Stimulated activated CD8-positive, alpha-beta memory T cell treated with anti-CD3 and anti-CD28 coated beads, Interleukin-7, amount 100 ng/mL, for 24 hours (primary cell): ENCODE results near the gene STRBP.
"Not testable (repeated sequence)": the region's sequence is repeated elsewhere in the genome, so short reads cannot be mapped to it uniquely, and the experiment has no call there.

Source experiments
- DNase-seq: peaks from one replicate; pipeline ENCODE4 v3.0.0-alpha.2; 2020; ENCODE audit warnings: low read depth

Gene STRBP

DNA sequence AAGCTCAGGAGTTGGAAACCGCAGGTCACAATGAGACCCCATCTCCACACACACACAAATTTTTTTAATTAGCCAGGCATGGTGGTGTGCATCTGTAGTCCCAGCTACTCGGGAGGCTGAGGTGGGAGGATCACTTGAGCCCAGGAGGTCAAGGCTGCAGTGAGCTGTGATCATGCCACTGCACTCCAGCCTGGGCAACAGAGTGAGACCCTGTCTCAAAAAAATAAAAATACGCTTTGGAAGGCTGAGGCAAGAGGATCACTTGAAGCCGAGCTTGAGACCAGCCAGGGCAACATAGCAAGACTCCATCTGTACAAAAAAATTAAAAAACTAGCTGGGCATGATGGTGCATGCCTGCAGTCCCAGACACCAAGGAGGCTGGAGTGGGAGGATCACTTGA, 19.2 kb downstream of the STRBP start:
- DNase-seq: not testable (repeated sequence)

DNA sequence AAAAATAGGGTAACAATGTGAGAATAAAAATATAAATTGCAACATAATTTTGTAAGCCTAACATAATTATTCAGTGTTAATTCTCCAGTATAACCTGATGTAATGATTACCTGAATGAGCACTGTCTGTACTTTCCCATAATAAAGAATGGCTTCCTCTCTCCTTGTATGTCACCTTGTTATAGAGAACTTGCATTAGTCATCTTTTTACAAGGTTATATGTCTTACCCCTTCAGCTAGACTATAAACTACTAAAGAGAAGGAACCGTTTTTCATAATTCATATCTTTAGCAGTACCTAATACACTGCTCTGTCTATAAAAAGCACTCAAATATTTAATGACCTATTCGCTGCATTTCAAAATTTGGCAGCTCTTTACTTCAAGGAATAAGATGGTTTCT, 19.8 kb downstream of the STRBP start:
- DNase-seq: no peak

GRCh38 chr9:123246534-123246933, 21.9 kb downstream of the STRBP start:
- DNase-seq: no peak

DNA sequence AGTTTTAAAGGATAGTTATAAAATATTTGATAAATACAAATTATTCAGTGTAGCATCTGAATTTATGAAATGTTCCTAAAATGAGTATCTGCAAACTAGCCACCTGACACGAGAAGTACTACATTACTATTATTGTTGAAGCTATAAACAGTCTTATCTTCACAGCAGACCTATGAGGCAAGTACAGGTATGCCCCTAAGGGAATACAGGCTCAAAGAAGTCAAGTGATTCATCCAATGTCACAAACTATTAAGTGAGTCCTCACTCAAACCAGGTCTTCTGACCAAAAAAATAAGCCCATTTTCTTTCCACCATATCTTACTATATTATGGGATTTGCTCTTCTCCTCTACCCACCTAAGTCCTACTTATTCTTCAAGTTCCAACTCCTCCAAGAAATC, 28.7 kb downstream of the STRBP start:
- DNase-seq: no peak

DNA sequence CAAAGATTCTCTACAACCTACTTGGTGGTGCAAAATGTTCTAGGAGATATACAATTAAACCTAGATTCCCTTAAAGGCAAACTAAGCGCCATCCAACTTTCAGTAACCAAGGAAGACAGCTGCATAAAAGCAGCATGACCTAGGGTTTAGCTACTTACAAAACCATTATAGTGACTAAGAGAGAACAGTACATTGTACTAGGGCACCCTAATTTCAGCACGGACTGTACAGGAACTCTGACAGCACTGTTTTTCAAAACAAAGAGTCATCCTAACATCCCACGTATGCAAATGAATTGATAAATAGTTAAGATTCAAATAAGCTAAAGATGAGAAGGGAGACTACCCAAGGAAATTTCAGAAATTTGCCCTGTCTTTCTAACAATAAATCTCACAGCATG, 30.0 kb downstream of the STRBP start:
- no peak for DNase-seq

DNA sequence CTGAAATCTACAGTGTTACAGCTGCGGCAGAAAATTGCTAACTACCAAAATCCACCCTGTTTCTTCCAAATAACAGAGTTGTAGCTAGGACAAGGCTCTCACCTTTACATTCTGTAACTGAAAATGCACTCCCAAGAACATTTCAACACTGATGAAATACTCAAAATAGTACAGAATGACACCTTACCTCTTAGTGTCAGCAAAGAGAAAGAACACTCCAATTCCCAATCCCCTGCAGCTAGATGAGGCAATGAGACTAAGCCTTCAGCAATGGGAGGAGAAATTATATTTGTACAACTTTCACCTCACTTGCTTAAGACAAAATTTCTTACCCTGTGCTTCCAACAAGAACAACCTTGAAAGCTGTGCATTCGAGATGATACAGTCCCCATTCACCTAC, 31.2 kb downstream of the STRBP start:
- no peak for DNase-seq

GRCh38 chr9:123235448-123235847, 32.9 kb downstream of the STRBP start:
- DNase-seq: no peak

GRCh38 chr9:123234853-123235252, 33.5 kb downstream of the STRBP start:
- no peak for DNase-seq

- no peak for DNase-seq
Measured at GRCh38 chr9:123232332-123232731, 36.1 kb downstream of the STRBP start.

- no peak for DNase-seq
Measured at GRCh38 chr9:123231421-123231820, 37.0 kb downstream of the STRBP start.

DNA sequence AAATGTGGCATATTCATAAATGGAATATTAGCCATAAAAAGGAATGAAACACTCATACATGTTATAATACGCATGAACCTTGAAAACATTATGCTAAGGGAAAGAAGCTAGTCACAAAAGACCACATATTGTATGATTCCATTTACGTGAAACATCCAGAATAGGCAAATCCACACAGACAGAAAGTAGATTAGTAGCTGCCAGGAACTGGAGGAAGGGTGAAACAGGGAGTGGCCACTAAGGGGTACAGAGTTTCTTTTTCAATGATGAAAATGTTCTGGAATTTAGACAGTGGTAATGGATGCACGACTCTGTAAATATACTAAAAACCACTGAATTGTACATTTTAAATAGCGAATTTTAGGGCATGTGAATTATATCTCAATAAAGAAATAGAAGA, 39.4 kb downstream of the STRBP start:
- DNase-seq: no peak

DNA sequence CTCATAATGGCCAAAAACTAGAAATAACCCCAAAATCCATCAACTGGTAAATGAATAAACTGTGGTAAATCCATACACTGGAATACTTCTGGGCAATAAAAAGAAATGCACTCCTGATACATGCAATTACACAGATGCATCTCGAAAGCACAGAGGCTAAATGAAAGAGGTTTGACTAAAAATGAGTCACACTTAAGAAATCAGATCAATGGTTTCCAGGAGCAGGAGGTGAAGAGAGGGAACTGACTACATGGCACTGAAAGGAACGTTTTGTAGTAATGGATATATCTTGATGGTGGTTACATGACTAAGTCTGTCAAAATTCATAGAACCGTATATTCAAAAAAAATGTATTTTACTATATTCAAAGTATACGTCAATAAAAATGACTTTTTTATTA, 42.4 kb downstream of the STRBP start:
- no peak for DNase-seq

GRCh38 chr9:123225374-123225813, 43.0 kb downstream of the STRBP start:
- DNase-seq: peak; percentile 18

- DNase-seq: no peak
Measured at GRCh38 chr9:123220127-123220526, 48.3 kb downstream of the STRBP start.

DNA sequence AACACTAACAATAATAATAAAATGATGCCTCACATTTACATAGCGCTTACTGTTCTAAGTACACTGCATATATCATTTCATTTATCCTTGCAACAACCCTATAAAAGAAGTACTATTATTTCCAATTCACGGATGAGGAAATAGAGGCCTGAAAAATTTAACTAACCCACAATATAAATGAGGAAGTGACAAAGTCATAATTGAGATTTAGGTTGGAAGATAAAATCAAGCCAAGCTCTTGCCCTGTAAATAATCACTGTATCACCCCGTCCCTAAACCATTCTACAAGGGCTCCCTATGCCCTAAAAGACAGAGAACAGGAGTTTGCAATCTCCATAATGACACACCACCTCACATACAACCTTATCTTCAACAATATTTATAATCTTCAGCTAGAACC, 49.6 kb downstream of the STRBP start:
- DNase-seq: no peak

GRCh38 chr9:123217128-123217654, 51.2 kb downstream of the STRBP start:
- no peak for DNase-seq

DNA sequence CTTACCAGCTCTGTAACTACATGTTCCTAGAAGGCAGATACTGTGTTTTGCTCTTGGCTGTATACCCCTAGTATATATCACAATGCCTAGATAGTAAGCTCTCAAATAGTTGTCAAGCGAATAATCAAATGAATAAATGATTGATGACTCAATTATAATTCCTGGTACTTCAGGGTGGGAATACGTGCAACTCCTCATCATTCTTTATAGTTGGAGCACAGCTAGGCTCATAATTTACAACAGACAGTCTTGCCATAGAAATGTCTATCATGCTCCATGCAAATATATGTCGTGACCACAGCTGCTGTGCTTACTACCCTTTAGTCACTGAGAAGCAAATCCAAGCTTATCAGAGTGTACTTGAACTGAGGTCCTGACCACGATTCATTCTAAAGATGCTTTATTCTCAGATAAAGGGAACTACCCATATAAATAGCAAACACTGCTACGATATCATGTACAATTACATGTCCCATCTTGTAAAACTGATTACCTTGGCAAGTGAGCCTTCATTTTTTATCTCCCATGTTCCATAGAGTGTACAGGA, 52.1 kb downstream of the STRBP start:
- DNase-seq: no peak

DNA sequence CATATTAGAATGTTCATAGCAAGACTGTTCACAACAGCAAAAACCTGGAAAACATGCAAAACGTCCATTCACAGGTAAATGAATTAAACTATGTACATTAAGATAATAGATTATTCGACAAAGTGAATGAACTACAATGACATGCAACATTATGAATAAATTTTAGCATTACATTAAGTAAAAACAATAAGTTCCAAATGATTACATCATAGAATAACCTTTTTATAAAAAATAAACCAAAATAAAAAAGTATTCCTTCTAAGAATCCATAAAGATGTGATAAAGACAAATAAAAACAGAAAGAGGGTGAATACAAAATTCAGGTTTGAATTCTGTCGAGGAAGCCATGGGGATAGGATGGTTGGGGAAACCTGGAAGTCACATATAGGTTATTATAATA, 57.3 kb downstream of the STRBP start:
- no peak for DNase-seq

DNA sequence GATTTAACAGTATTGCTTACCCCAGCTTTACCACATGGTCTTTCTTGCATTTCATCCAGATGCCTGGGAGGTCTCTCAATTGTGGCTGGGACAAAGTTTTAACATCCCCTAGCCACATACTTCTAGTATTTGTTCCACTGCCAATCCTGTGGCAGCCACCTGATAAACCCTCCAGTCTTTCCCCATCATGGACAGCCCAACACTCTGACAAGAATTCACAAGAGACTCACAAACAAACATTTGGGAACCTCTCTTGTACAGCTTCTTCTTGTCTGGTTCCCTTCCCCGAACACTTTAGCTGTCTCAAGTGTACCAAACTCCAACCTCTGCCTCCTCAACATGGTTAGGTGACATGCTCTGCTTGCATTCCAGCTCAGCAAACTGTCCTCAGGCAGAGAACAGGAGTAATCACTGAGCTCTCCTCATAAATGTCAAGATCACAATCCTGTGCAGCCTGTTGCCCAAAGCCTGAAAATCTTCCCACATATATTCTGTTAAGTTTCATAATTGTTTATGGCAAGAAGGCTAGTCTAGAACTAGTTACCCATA, 59.7 kb downstream of the STRBP start:
- DNase-seq: no peak

DNA sequence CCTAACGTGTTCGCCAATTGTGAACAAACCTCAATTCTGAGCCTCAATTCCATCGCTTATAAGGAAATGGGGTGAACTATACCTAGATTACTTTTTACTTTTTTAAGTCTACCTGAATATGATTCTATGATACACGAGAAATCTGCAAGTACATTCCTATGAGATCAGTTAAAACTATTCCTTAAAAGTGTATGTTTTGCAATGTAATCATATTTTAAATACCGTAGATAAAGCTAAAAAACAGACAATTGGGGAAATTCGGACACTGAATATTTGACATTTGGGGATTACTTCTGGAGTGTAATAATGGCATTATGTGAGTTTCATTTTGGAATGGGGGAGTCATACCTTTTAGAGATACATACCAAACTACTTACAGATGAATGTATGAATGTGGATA, 62.3 kb downstream of the STRBP start:
- DNase-seq: no peak

DNA sequence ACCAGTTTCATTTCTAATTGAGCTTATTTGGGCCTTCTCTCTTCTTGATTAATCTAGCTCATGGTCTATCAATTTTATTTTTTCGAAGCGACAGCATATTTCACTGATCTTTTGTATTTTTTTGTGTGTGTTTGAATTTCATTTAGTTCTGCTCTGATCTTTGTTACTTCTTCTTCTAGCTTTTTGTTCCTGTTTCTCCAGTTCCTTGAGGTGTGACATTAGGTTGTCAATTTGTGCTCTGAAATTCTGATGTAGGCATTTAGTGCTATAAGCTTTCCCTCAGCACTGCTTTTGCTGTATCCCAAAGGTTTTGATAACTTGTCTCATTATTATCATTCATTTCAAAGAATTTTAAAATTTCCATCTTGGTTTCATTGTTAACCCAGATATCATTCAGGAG, 67.3 kb downstream of the STRBP start:
- DNase-seq: no peak

DNA sequence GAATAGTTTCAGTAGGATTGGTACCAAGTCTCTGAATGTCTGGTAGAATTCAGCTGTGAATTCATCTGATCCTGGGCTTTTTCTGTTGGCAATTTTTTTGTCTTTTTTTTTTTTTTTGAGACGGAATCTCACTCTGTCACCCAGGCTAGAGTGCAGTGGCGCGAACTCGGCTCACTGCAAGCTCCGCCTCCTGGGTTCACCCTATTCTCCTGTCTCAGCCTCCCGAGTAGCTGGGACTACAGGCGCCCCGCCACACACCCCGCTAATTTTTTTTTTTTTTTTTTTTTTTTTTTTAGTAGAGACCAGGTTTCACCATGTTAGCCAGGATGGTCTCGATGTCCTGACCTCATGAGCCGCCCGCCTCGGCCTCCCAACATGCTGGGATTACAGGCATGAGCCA, 67.9 kb downstream of the STRBP start:
- DNase-seq: not testable (repeated sequence)

GRCh38 chr9:123196124-123196523, 72.3 kb downstream of the STRBP start:
- no peak for DNase-seq

- DNase-seq: no peak
Measured at GRCh38 chr9:123194023-123194422, 74.4 kb downstream of the STRBP start.
